Liver (tissue), 3 donors: Measurements from ENCODE around the gene DPYD.

Experiments used
- GABPA ChIP-seq, 2 donors: IDR thresholded peaks in 1 of 2; conservative IDR thresholded peaks in 1 of 2; 2 replicates each; pipeline ENCODE4 v1.6.1; 2016; ENCODE audit warnings: antibody characterized with exemption in 2 of 2, mild to moderate bottlenecking in 1 of 2, moderate library complexity in 1 of 2
- HNF4G ChIP-seq: IDR thresholded peaks from 2 replicates; pipeline ENCODE4 v1.6.1; 2016; ENCODE audit warnings: antibody characterized with exemption
- JUND ChIP-seq, 2 donors: IDR thresholded peaks; 2 replicates each; pipeline ENCODE4 v1.6.1; 2016; ENCODE audit warnings: antibody characterized with exemption in 2 of 2
- RAD21 ChIP-seq, 2 donors: IDR thresholded peaks; 2 replicates each; pipeline ENCODE4 v1.6.1; 2016; ENCODE audit warnings: antibody characterized with exemption in 2 of 2, mild to moderate bottlenecking in 2 of 2
- SP1 ChIP-seq: IDR thresholded peaks from 2 replicates; pipeline ENCODE4 v1.6.1; 2018; ENCODE audit warnings: antibody characterized with exemption, mild to moderate bottlenecking
- TAF1 ChIP-seq: conservative IDR thresholded peaks from 2 replicates; pipeline ENCODE4 v1.6.1; 2016; ENCODE audit warnings: antibody characterized with exemption, mild to moderate bottlenecking
- YY1 ChIP-seq: IDR thresholded peaks from 2 replicates; pipeline ENCODE4 v1.6.1; 2016; ENCODE audit warnings: antibody characterized with exemption, mild to moderate bottlenecking
- TF ChIP-seq, protein P1 (sequence below): fragments of 150-350 bp; IDR thresholded peaks from 2 replicates; pipeline ENCODE4 v1.5.1; 2017; ENCODE audit warnings: improper control_type of control experiment, low read depth, low read length; ENCODE audit not compliant: missing input control
- TF ChIP-seq, protein P2 (sequence below): IDR thresholded peaks from 2 replicates; pipeline ENCODE4 v1.6.1; 2016; ENCODE audit warnings: antibody characterized with exemption
- TF ChIP-seq, protein P3 (sequence below): IDR thresholded peaks from 2 replicates; pipeline ENCODE4 v1.6.1; 2016; ENCODE audit warnings: antibody characterized with exemption
- TF ChIP-seq, protein P4 (sequence below): IDR thresholded peaks from 2 replicates; pipeline ENCODE4 v1.6.1; 2016; ENCODE audit warnings: antibody characterized with exemption
- TF ChIP-seq, protein P5 (sequence below): IDR thresholded peaks from 2 replicates; pipeline ENCODE4 v1.6.1; 2016; ENCODE audit warnings: antibody characterized with exemption, mild to moderate bottlenecking
- donor health status: healthy.
- donor health status: healthy.

DNA sequence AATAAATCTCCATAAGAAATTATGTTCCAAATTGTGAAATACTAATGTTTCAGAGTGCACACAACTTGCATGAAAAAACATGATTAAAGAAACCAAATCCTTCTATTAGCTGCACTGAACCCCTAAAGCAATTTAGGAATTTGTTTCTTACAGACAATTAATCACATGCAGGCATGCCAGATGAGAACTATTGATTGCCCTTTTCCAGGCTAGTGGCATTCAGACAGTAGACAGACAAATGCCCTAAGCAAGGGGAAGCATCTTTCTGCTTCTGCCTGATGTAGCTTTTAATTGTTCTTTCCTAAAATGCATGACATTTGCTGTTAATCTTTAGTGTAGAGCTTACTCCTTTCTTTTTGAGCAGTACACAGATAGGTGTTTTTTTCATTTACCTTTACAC is 229.5 kb downstream of the DPYD start:
- TF ChIP-seq YY1, result no peak
- TF ChIP-seq, protein P1, sequence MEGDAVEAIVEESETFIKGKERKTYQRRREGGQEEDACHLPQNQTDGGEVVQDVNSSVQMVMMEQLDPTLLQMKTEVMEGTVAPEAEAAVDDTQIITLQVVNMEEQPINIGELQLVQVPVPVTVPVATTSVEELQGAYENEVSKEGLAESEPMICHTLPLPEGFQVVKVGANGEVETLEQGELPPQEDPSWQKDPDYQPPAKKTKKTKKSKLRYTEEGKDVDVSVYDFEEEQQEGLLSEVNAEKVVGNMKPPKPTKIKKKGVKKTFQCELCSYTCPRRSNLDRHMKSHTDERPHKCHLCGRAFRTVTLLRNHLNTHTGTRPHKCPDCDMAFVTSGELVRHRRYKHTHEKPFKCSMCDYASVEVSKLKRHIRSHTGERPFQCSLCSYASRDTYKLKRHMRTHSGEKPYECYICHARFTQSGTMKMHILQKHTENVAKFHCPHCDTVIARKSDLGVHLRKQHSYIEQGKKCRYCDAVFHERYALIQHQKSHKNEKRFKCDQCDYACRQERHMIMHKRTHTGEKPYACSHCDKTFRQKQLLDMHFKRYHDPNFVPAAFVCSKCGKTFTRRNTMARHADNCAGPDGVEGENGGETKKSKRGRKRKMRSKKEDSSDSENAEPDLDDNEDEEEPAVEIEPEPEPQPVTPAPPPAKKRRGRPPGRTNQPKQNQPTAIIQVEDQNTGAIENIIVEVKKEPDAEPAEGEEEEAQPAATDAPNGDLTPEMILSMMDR, result no peak
- TF ChIP-seq, protein P2, sequence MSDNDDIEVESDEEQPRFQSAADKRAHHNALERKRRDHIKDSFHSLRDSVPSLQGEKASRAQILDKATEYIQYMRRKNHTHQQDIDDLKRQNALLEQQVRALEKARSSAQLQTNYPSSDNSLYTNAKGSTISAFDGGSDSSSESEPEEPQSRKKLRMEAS, result no peak
- no peak for TF ChIP-seq TAF1
- TF ChIP-seq JUND (IDR thresholded peaks at IDR 0.05), result no peak
- TF ChIP-seq GABPA (IDR thresholded peaks at IDR 0.05 in 1 of 2, conservative IDR thresholded peaks at IDR 0.05 in 1 of 2), result no peak
- no peak for TF ChIP-seq RAD21 (IDR thresholded peaks at IDR 0.05)
- TF ChIP-seq, protein P3, sequence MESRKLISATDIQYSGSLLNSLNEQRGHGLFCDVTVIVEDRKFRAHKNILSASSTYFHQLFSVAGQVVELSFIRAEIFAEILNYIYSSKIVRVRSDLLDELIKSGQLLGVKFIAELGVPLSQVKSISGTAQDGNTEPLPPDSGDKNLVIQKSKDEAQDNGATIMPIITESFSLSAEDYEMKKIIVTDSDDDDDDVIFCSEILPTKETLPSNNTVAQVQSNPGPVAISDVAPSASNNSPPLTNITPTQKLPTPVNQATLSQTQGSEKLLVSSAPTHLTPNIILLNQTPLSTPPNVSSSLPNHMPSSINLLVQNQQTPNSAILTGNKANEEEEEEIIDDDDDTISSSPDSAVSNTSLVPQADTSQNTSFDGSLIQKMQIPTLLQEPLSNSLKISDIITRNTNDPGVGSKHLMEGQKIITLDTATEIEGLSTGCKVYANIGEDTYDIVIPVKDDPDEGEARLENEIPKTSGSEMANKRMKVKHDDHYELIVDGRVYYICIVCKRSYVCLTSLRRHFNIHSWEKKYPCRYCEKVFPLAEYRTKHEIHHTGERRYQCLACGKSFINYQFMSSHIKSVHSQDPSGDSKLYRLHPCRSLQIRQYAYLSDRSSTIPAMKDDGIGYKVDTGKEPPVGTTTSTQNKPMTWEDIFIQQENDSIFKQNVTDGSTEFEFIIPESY, result no peak
- TF ChIP-seq, protein P4, sequence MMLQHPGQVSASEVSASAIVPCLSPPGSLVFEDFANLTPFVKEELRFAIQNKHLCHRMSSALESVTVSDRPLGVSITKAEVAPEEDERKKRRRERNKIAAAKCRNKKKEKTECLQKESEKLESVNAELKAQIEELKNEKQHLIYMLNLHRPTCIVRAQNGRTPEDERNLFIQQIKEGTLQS, result no peak
- no peak for TF ChIP-seq SP1
- TF ChIP-seq HNF4G, result no peak
- TF ChIP-seq, protein P5, sequence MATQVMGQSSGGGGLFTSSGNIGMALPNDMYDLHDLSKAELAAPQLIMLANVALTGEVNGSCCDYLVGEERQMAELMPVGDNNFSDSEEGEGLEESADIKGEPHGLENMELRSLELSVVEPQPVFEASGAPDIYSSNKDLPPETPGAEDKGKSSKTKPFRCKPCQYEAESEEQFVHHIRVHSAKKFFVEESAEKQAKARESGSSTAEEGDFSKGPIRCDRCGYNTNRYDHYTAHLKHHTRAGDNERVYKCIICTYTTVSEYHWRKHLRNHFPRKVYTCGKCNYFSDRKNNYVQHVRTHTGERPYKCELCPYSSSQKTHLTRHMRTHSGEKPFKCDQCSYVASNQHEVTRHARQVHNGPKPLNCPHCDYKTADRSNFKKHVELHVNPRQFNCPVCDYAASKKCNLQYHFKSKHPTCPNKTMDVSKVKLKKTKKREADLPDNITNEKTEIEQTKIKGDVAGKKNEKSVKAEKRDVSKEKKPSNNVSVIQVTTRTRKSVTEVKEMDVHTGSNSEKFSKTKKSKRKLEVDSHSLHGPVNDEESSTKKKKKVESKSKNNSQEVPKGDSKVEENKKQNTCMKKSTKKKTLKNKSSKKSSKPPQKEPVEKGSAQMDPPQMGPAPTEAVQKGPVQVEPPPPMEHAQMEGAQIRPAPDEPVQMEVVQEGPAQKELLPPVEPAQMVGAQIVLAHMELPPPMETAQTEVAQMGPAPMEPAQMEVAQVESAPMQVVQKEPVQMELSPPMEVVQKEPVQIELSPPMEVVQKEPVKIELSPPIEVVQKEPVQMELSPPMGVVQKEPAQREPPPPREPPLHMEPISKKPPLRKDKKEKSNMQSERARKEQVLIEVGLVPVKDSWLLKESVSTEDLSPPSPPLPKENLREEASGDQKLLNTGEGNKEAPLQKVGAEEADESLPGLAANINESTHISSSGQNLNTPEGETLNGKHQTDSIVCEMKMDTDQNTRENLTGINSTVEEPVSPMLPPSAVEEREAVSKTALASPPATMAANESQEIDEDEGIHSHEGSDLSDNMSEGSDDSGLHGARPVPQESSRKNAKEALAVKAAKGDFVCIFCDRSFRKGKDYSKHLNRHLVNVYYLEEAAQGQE, result no peak
